IMR-90 (cell line): ENCODE measurements around the gene PCDHB6. TPM values are rescaled to one million over a fixed set of nuclear protein-coding genes. Genes with fewer than 3 reads are reported as not detected.
"Not testable (repeated sequence)": the region's sequence is repeated elsewhere in the genome, so short reads cannot be mapped to it uniquely, and the experiment has no call there.

Experiments
- ATAC-seq: fragments of 200-7000 bp; cut with Tn5 transposase; 2 replicates; pipeline ENCODE4 v1.9.1; 2020; ENCODE audit warnings: low read depth, mild to moderate bottlenecking, moderate library complexity
- BruUV-seq: library from RNA; stranded (reverse); fragments of 400-500 nt; replicated peaks from 2 replicates; lab custom pipeline; 2021; lab: Mats Ljungman, UMichigan
- CTCF ChIA-PET: fragments of 300-600 bp; formaldehyde crosslinking; extraction: SDS; loops from one replicate; lab custom pipeline; 2021; ENCODE audit warnings: antibody characterized with exemption; lab: Yijun Ruan, JAX
- POLR2A ChIA-PET: fragments of 300-600 bp; sonication (Branson Sonifier 250); formaldehyde crosslinking; loops from one replicate; lab custom pipeline; 2022; ENCODE audit warnings: antibody characterized with exemption; ENCODE audit not compliant: unreplicated experiment; lab: Charles Lee
- DNase-seq: peaks from one replicate; pipeline ENCODE4 v3.0.0; 2013
- H2AFZ ChIP-seq: replicated peaks from 2 replicates; pipeline ENCODE3; 2013; ENCODE audit warnings: low read length, mild to moderate bottlenecking; ENCODE audit not compliant: poor library complexity
- H2AK5ac ChIP-seq: 2 replicates; pipeline ENCODE4 v1.6.1; 2013; ENCODE audit warnings: low read depth, low read length, inconsistent platforms
- H2AK9ac ChIP-seq: replicated peaks from 2 replicates; pipeline ENCODE3; 2013; ENCODE audit warnings: mild to moderate bottlenecking, low read depth, low read length, moderate library complexity; ENCODE audit not compliant: poor library complexity
- H2BK120ac ChIP-seq: 2 replicates; pipeline ENCODE4 v1.6.1; 2013; ENCODE audit warnings: low read depth, low read length, inconsistent platforms
- H2BK15ac ChIP-seq: 3 replicates; pipeline ENCODE4 v1.6.1; 2013; ENCODE audit warnings: low read depth, low read length, inconsistent platforms
- H2BK20ac ChIP-seq: 2 replicates; pipeline ENCODE4 v1.6.1; 2013; ENCODE audit warnings: low read depth, mild to moderate bottlenecking, inconsistent platforms, low read length, moderate library complexity
- H2BK5ac ChIP-seq: 2 replicates; pipeline ENCODE4 v1.6.1; 2013; ENCODE audit warnings: mild to moderate bottlenecking, low read depth, low read length, inconsistent platforms; ENCODE audit not compliant: poor library complexity, severe bottlenecking
- H3K14ac ChIP-seq: replicated peaks from 2 replicates; pipeline ENCODE4 v1.6.1; 2013; ENCODE audit warnings: low read depth, low read length, inconsistent platforms
- H3K18ac ChIP-seq: 2 replicates; pipeline ENCODE4 v1.6.1; 2013; ENCODE audit warnings: low read depth, low read length, control low read depth
- H3K23ac ChIP-seq: 2 replicates; pipeline ENCODE4 v1.6.1; 2013; ENCODE audit warnings: low read depth, low read length, inconsistent platforms
- H3K27ac ChIP-seq: 2 replicates; pipeline ENCODE4 v1.5.1; 2013; ENCODE audit warnings: mild to moderate bottlenecking, control low read depth, low read length; ENCODE audit not compliant: insufficient read depth
- H3K27me3 ChIP-seq: 2 replicates; pipeline ENCODE4 v1.6.1; 2013; ENCODE audit warnings: low read length; ENCODE audit not compliant: control insufficient read depth, insufficient read depth
- H3K36me3 ChIP-seq: 2 replicates; pipeline ENCODE4 v1.6.1; 2013; ENCODE audit warnings: low read length, mixed read lengths; ENCODE audit not compliant: control insufficient read depth, insufficient read depth
- H3K4ac ChIP-seq: 2 replicates; pipeline ENCODE4 v1.6.1; 2013; ENCODE audit warnings: low read depth, low read length, inconsistent platforms
- H3K4me1 ChIP-seq: 2 replicates; pipeline ENCODE4 v1.6.1; 2013; ENCODE audit warnings: low read length, mixed read lengths; ENCODE audit not compliant: control insufficient read depth, insufficient read depth
- H3K4me2 ChIP-seq: 2 replicates; pipeline ENCODE4 v1.6.1; 2013; ENCODE audit warnings: low read depth, mild to moderate bottlenecking, control low read depth, low read length, moderate library complexity
- H3K4me3 ChIP-seq: 2 replicates; pipeline ENCODE4 v1.5.1; 2013; ENCODE audit warnings: low read depth, mild to moderate bottlenecking, control low read depth, low read length, moderate library complexity; ENCODE audit not compliant: insufficient read depth
- H3K56ac ChIP-seq: 2 replicates; pipeline ENCODE4 v1.6.1; 2013; ENCODE audit warnings: low read length, inconsistent platforms; ENCODE audit not compliant: insufficient read depth; ENCODE audit errors: extremely low read depth
- H3K79me1 ChIP-seq, 2 experiments: 2 replicates each; pipeline ENCODE4 v1.6.1; 2013; ENCODE audit warnings: low read length in 2 of 2, inconsistent platforms in 1 of 2, low read depth in 1 of 2
- H3K9ac ChIP-seq: 2 replicates; pipeline ENCODE4 v1.6.1; 2013; ENCODE audit warnings: low read depth, low read length, control low read depth
- H3K9me1 ChIP-seq: 2 replicates; pipeline ENCODE4 v1.6.1; 2013; ENCODE audit warnings: low read length, inconsistent platforms; ENCODE audit not compliant: insufficient read depth
- H3K9me3 ChIP-seq: 2 replicates; pipeline ENCODE4 v1.6.1; 2013; ENCODE audit warnings: low read length; ENCODE audit not compliant: control insufficient read depth, insufficient read depth
- H4K20me1 ChIP-seq: 2 replicates; pipeline ENCODE4 v1.6.1; 2013; ENCODE audit warnings: low read length, inconsistent platforms; ENCODE audit not compliant: insufficient read depth
- H4K5ac ChIP-seq: 2 replicates; pipeline ENCODE4 v1.6.1; 2013; ENCODE audit warnings: mild to moderate bottlenecking, low read depth, low read length, control low read depth
- H4K8ac ChIP-seq, 2 experiments: 2 replicates each; pipeline ENCODE4 v1.6.1; 2013; ENCODE audit warnings: low read depth in 2 of 2, low read length in 2 of 2, control low read depth in 1 of 2, inconsistent platforms in 1 of 2
- H4K91ac ChIP-seq: 2 replicates; pipeline ENCODE4 v1.6.1; 2013; ENCODE audit warnings: low read depth, low read length, inconsistent platforms; ENCODE audit not compliant: insufficient read depth
- CHD1 ChIP-seq: IDR thresholded peaks from 2 replicates; pipeline ENCODE4 v1.6.1; 2012; ENCODE audit warnings: low read depth, low read length, improper control_type of control experiment
- FOS ChIP-seq: fragments of 150-350 bp; IDR thresholded peaks from 2 replicates; pipeline ENCODE4 v1.6.1; 2016; ENCODE audit warnings: low read depth, low read length
- MAFK ChIP-seq: IDR thresholded peaks from 2 replicates; pipeline ENCODE4 v1.6.1; 2012; ENCODE audit warnings: low read depth, low read length, improper control_type of control experiment
- MXI1 ChIP-seq: IDR thresholded peaks from 2 replicates; pipeline ENCODE4 v1.6.1; 2012; ENCODE audit warnings: low read depth, mild to moderate bottlenecking, low read length, moderate library complexity, borderline replicate concordance
- WGBS, 2 experiments: methylation state at CpG; one replicate each; pipeline versions ENCODE4 v1.1.5 to v1.1.7; 2013; ENCODE audit warnings: missing lambda C conversion rate in 2 of 2; ENCODE audit not compliant: insufficient read length in 1 of 2; ENCODE audit errors: extremely low coverage in 2 of 2; 5-methylcytosine and 5-hydroxymethylcytosine counted together
- dilution Hi-C: fragments of 300-500 bp; cut with HindIII; formaldehyde crosslinking; loops from one replicate; pipeline ENCODE4 v1.14.3; 2018; ENCODE audit warnings: low sequenced_read_pairs; ENCODE audit not compliant: unreplicated experiment
- in situ Hi-C: fragments of 300-500 bp; cut with MboI; formaldehyde crosslinking; loops from 3 replicates; pipeline ENCODE4 v1.14.3; 2019; ENCODE audit warnings: low sequenced_read_pairs, inconsistent platforms, mixed read lengths
- intact Hi-C: fragments of 100-400 bp; cut with micrococcal nuclease; formaldehyde crosslinking; loops from 2 replicates; pipeline ENCODE4 v1.10.0; 2022
- polyA plus RNA-seq, 3 experiments: library from polyadenylated mRNA; depleted of rRNA; stranded (reverse); fragments of >200 nt; gene quantifications; 2 replicates each; pipeline ENCODE4 v1.2.3, GENCODE V29; 2012; ENCODE audit warnings: low replicate concordance in 1 of 3
- total RNA-seq: library from RNA; depleted of rRNA; stranded (reverse); fragments of >200 nt; gene quantifications from 2 replicates; pipeline ENCODE4 v1.2.3, GENCODE V29; 2012
- TF ChIP-seq, protein P1 (sequence below): fragments of 150-350 bp; IDR thresholded peaks from 2 replicates; pipeline ENCODE4 v1.6.1; 2017; ENCODE audit warnings: mild to moderate bottlenecking, antibody characterized with exemption, low read length, low read depth

PCDHB6 gene
- total and polyA plus RNA-seq, 2 of the 4 experiments (the other 2 are of a cell fraction): under 0.01 to 0.07 TPM

DNA sequence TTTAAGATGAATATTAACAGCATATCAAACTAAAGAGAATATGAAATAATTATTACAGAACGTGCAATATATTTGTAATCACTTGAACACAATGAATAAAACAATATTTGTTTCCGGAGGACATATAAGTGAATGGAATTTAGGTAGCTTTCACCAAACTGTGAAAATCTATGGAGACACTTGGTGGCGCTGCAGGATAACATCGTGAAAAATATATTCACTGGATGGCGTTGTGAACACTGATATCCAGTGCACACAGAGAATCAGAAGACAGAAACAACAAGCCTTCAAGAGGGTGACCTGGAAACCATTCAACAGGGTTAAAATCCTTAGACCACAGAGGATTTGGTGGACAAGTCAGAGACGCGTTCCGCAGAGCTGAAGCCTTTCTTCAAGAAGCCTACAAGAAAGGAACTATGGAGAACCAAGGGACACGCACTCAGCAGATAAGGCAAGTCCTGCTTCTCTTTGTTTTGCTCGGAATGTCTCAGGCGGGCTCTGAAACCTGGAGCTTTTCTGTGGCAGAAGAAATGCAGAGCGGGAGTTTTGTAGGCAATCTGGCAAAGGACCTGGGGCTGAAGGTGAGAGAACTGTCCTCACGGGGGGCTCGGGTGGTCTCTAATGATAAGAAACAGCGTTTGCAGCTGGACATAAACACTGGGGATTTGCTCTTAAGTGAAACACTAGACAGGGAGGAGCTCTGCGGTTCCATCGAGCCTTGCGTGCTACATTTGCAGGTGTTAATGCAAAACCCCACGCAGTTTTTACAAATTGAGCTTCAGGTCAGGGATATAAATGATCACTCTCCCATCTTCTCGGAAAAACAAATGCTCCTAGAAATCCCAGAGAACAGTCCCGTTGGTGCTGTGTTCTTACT is 49.7 kb downstream of the PCDHB6 start, which contains the start of gene PCDHB11:
Gene PCDHB11, plus strand, starts transcription at position 269 of the 877 bp plus-strand sequence. Its CDS starts 148 bp downstream, at position 417.
- no peak within 1 kb of the TSS for H2AK9ac ChIP-seq
- 0% methylated on average over 1 of the region's 21 CpGs; no CpG with 5 or more reads in 1 of the 2 experiments for WGBS, 2 experiments
- no peak within 1 kb of the TSS for H2BK120ac ChIP-seq
- in situ Hi-C loops (no loop called here), intact Hi-C loops (no loop called here), dilution Hi-C loops (no loop called here)
- no peak within 1 kb of the TSS for H3K18ac ChIP-seq
- H2BK20ac ChIP-seq: no peak within 1 kb of the TSS
- H3K4me2 ChIP-seq: peak within 1 kb of the TSS; percentile 16; the same call in 1 of the 2 replicates
- peaks cover 10% of the 10 kb centered on the region for H3K9me3 ChIP-seq
- ATAC-seq (no peak), DNase-seq (no peak)
- H2AK5ac ChIP-seq: no peak within 1 kb of the TSS
- no peak within 1 kb of the TSS for H2AFZ ChIP-seq
- no peak within 1 kb of the TSS for H3K4ac ChIP-seq
- no peaks in the 10 kb centered on the region for H3K36me3 ChIP-seq
- ChIA-PET CTCF (interaction anchor here (0.9 kb wide), 1 partner anchor 214 kb away, joined by 3 read pairs; the partner anchor contains the start of gene PCDHGA10), POLR2A (no interaction called here)
- H2BK5ac ChIP-seq: no peak within 1 kb of the TSS
- H4K20me1 ChIP-seq: no peaks in the 10 kb centered on the region
- no peak within 1 kb of the TSS for H4K8ac ChIP-seq
- H3K9me1 ChIP-seq: no peaks in the 10 kb centered on the region
- no peak within 1 kb of the TSS for H3K56ac ChIP-seq
- no peak within 1 kb of the TSS for H2BK15ac ChIP-seq
- no peak for TF ChIP-seq FOS
- TF ChIP-seq CHD1: no peak
- TF ChIP-seq MXI1: no peak
- TF ChIP-seq, protein P1, sequence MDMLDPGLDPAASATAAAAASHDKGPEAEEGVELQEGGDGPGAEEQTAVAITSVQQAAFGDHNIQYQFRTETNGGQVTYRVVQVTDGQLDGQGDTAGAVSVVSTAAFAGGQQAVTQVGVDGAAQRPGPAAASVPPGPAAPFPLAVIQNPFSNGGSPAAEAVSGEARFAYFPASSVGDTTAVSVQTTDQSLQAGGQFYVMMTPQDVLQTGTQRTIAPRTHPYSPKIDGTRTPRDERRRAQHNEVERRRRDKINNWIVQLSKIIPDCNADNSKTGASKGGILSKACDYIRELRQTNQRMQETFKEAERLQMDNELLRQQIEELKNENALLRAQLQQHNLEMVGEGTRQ: no peak
- TF ChIP-seq MAFK: no peak
- no TSS peak for BruUV-seq
- H3K9ac ChIP-seq: no peak within 1 kb of the TSS
- no peak within 1 kb of the TSS for H3K14ac ChIP-seq
- H3K4me3 ChIP-seq: peak within 1 kb of the TSS; percentile 25; the same call in 1 of the 2 replicates
- H4K5ac ChIP-seq: no peak within 1 kb of the TSS
- H3K23ac ChIP-seq: no peak within 1 kb of the TSS
- no peaks in the 10 kb centered on the region for H3K4me1 ChIP-seq
- H4K91ac ChIP-seq: no peak within 1 kb of the TSS
- H3K27ac ChIP-seq: no peak within 1 kb of the TSS
- H3K79me1 ChIP-seq: no peaks in the 10 kb centered on the region
- no peaks in the 10 kb centered on the region for H3K27me3 ChIP-seq

GRCh38 chr5:141201126-141201525 is 51.3 kb downstream of the PCDHB6 start:
- dilution Hi-C loops, CTCF ChIA-PET, H3K18ac ChIP-seq, H3K4me2 ChIP-seq, H3K9me1 ChIP-seq, H3K23ac ChIP-seq, H4K20me1 ChIP-seq, H2BK15ac ChIP-seq, H3K14ac ChIP-seq, H2BK5ac ChIP-seq, H2BK20ac ChIP-seq, H3K56ac ChIP-seq, H3K27me3 ChIP-seq, H3K36me3 ChIP-seq, DNase-seq, H2AFZ ChIP-seq, H3K4ac ChIP-seq, H3K79me1 ChIP-seq, H4K8ac ChIP-seq, in situ Hi-C loops, POLR2A ChIA-PET, H4K91ac ChIP-seq, intact Hi-C loops, H2BK120ac ChIP-seq, H3K9ac ChIP-seq, H3K4me3 ChIP-seq, H3K27ac ChIP-seq, H2AK5ac ChIP-seq, H4K5ac ChIP-seq, H3K4me1 ChIP-seq, BruUV-seq, H2AK9ac ChIP-seq, ATAC-seq: not testable (repeated sequence)
- WGBS, 2 experiments: 12% methylated on average over 8 of the region's 38 CpGs; no CpG with 5 or more reads in 1 of the 2 experiments
- peaks cover 13% of the 10 kb centered on the region for H3K9me3 ChIP-seq
